NCI-H146 treated with DMSO at 0.1 percent for 48 hours (cell line): ENCODE results near the gene NR1H4.
"Not testable (repeated sequence)": the region's sequence is repeated elsewhere in the genome, so short reads cannot be mapped to it uniquely, and the experiment has no call there.

Experiments used
- DNase-seq: peaks from one replicate; lab custom pipeline; 2025; ENCODE audit not compliant: unreplicated experiment; lab: John Stamatoyannopoulos, UW

NR1H4 gene

DNA sequence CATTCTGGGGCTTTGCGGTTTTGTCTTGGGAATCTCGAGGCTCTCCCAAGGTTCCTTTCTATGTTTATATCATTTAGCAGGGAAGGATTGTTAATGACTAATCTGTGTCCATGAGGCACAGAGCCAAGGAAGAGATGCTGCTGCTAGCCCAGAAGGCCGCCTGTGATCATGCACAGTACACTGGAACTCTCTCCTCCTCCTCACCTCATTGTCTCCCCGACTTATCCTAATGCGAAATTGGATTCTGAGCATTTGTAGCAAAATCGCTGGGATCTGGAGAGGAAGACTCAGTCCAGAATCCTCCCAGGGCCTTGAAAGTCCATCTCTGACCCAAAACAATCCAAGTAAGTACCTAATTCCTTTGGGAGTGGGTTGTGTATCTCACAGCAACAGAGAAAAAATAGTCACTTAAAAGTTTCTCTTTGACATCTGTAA, at the start of gene NR1H4:
Gene NR1H4, plus strand, starts transcription at position 151 of the 435 bp plus-strand sequence. CDS start 19,458 bp downstream, outside the sequence.
- no peak for DNase-seq

- no peak for DNase-seq
Observed at GRCh38 chr12:100426145-100426544, 47.5 kb upstream of the NR1H4 start.

DNA sequence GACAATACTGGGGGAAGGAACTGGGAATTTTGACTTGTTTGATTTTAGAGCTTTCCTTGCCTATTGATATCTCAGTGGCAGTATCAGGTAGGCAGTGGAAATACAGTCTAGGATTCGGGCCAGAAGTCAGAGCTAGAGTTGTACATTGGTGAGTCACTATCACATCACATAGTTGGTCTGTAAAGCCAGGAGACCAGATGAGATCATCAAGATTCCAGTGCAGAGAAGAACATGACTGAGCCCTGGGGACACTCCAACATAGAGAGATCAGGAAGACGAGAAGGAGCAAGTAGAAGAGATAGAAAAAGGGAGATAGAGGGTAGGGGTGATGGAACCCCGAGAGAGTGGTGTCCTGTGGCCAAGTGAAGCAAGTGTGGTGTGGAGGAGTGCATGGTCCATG, 46.6 kb upstream of the NR1H4 start:
- DNase-seq, result no peak

- not testable (repeated sequence) for DNase-seq
Observed at GRCh38 chr12:100430251-100430650, 43.4 kb upstream of the NR1H4 start.

DNA sequence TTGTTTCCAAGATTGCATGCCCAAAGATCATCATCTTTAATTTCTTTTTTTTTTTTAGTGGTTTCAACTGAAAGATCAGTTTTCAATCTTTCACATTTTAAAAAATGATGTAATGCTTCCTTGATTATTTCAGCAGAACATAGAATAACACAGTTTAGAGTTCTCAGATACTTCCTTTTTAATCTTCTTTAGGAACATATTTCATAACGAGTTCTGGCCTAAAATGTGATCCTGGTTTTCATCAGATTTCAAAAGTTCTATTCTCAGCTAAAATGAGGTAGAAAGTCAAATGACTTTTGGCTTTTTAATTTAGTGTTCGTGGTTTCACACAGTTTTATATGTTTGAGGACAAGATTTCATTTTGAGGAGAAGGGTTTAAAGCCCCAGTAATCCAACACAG, 40.0 kb upstream of the NR1H4 start:
- DNase-seq, result no peak

DNA sequence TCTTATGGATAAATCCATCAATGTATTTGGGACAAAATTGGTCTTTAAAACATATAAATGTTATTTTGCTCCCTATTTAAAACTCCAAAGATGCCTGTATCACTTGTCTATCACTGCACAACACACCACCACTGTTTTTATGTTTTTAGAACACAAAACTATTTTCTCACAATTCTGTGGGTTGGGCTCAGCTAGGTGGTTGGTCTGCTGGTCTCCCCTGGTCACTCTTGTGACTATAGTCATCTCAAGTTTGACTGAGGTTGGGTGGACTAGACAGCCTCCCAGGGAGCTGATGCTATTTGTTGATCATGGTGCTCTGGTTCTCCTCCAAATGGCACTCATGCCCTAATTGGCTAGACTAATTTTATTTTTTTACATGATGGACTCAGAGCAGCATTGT, 39.5 kb upstream of the NR1H4 start:
- no peak for DNase-seq

- no peak for DNase-seq
Observed at GRCh38 chr12:100435957-100436356, 37.7 kb upstream of the NR1H4 start.

GRCh38 chr12:100437038-100437841, 36.4 kb upstream of the NR1H4 start:
- no peak for DNase-seq

DNA sequence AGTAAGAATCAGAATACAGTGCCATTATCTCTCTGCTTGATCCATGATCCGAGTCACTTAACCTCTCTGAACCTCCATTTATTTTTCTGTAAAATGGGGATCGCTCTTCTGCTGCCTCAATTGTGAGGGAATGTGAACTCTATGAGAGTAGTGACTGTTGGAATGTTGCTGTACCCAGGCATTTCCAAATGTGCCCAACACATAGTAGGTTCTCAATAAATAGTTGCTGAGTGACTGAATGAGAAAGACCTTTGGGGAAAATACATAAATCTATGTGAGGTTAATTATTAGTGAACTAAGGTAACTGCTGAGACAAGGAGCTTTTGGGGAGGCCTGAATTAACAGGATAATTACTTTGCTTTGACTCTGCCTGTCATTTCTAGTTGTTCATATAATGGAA, 33.9 kb upstream of the NR1H4 start:
- DNase-seq, result no peak

DNA sequence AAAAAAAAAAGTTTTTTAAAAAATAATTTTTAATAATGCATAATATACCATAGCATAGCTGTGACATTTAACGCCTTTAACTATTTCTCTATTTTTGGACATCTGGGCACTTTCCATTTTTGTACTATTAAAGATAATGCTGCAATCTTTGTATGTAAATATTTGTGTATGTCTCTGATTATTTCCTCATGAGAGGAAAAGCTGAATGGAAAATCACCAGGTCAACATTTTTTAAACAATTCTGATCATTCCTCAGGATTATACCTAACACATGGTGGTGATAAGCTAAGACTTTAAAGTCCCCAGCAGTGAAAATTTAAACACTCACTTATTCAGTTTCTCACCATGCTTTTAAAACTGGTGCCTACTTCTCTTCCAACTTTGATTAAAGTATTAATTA, 31.3 kb upstream of the NR1H4 start:
- DNase-seq, result no peak

- no peak for DNase-seq
Observed at GRCh38 chr12:100443434-100443833, 30.2 kb upstream of the NR1H4 start.

- no peak for DNase-seq
Observed at GRCh38 chr12:100445081-100445481, 28.6 kb upstream of the NR1H4 start.

- no peak for DNase-seq
Observed at GRCh38 chr12:100447381-100447780, 26.3 kb upstream of the NR1H4 start.

GRCh38 chr12:100448656-100449055, 25.0 kb upstream of the NR1H4 start:
- no peak for DNase-seq

- DNase-seq, result no peak
Observed at GRCh38 chr12:100450735-100451134, 22.9 kb upstream of the NR1H4 start.

GRCh38 chr12:100453951-100454350, 19.7 kb upstream of the NR1H4 start:
- DNase-seq, result no peak

DNA sequence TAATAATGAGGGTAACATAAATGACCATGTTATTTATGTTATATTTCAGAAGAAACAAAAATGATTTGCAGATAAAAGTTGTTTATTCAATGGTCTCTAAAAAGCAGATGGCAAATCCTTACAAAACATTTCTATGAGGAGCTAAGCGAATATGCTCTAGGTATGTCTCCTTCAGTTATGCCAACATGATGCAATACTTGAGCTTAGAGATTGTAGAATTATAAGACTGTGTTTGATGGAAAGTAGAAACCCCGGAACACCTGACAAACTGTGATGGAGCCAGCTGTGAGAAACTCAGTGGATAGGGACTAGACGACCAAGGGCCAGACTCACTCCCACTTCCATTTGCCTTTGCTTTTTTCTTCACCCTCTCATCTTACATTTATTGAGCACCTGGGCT, 17.8 kb upstream of the NR1H4 start:
- DNase-seq, result no peak

GRCh38 chr12:100458191-100458590, 15.5 kb upstream of the NR1H4 start:
- DNase-seq, result no peak

GRCh38 chr12:100460702-100461101, 13.0 kb upstream of the NR1H4 start:
- DNase-seq, result no peak

DNA sequence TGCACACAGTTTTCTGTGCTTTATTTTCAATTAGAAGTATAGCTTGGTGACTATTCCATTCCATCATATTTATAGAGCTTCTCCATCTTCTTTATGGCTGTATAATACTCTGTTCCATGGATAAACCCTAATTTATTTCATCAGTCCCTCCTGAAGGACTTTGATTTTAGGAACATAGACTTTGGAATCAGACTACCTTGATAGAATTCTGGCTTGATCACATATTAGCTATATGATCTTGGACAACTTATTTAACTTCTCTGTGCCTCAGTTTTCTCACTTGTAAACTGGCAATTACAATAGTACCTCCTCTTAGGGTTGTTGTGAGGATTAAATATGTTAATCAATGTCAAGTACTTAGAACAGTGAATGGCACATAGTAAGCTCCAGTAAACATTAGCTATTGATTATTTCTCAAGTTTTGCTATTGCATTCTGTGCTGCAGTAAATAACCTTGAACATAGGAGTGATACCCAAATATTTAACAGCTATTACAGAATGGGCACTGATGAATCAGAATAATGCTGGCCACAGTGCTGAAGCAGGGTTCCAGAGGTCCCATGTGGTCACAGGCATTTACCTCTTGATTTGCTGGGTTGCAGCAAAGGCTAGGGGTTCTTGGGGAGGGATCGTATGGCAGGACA, 12.2 kb upstream of the NR1H4 start:
- no peak for DNase-seq

GRCh38 chr12:100463661-100464060, 10.0 kb upstream of the NR1H4 start:
- no peak for DNase-seq

GRCh38 chr12:100464529-100464928, 9.1 kb upstream of the NR1H4 start:
- no peak for DNase-seq

DNA sequence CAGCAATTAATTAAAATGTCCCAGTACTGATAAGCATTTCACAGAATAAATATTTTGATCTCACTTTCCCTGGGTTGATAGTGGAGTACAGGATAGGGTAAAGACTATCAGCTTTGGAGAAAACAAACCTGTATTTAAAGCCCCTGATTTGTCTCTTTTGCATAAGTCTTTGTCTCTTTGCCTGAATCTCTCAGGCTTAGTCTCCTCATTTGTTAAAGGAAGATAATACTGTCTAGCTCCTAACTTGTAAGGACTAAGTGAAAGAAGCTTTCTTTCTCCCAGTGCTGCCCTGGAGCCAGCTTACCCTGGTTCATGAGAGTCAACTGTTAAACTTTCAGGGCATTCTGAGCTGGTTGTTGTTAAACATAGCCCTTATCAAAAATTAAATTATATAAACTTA, 5.5 kb upstream of the NR1H4 start:
- no peak for DNase-seq
